A549 (cell line): ENCODE measurements around the gene VGLL3. TPM values are rescaled to one million over a fixed set of nuclear protein-coding genes. Genes with fewer than 3 reads are reported as not detected.
"Not testable (repeated sequence)": the region's sequence is repeated elsewhere in the genome, so short reads cannot be mapped to it uniquely, and the experiment has no call there.

Experiments
- ATAC-seq, 2 experiments: fragments of 200-7000 bp in 1 of 2; fragments of >200 bp in 1 of 2; cut with Nextera tagmentation in 1 of 2; cut with Tn5 transposase in 1 of 2; 3 replicates each; pipeline versions ENCODE4 v1.8.0 to v1.9.1; 2018 to 2020; ENCODE audit warnings: mild to moderate bottlenecking in 1 of 2, moderate library complexity in 1 of 2
- CTCF ChIA-PET: fragments of 300-600 bp; sonication (Branson Sonifier 250); formaldehyde crosslinking; extraction: SDS; loops from one replicate; lab custom pipeline; 2021; ENCODE audit warnings: antibody characterized with exemption, inconsistent platforms; lab: Yijun Ruan, JAX
- POLR2A ChIA-PET: fragments of 350-600 bp; formaldehyde crosslinking; extraction: SDS; loops from one replicate; lab custom pipeline; 2021; ENCODE audit warnings: antibody characterized with exemption, inconsistent platforms; lab: Yijun Ruan, JAX
- DNase-seq, 2 experiments: peaks; one replicate each; pipeline versions ENCODE4 v3.0.0 to v3.0.0-alpha.2; 2011 to 2016; ENCODE audit warnings: low read depth in 1 of 2, low spot score in 1 of 2
- FAIRE-seq: peaks from 2 replicates; lab custom pipeline; 2011; peaks lifted over from hg19 to GRCh38; lab: Jason Lieb, UNC
- H3K27ac ChIP-seq, 2 experiments: fragments of >200 bp; sonication (Bioruptor Twin); formaldehyde crosslinking; 3 replicates each; pipeline ENCODE4 v1.5.1; 2016 to 2017
- H3K4me1 ChIP-seq: fragments of >200 bp; sonication (Bioruptor Twin); formaldehyde crosslinking; 3 replicates; pipeline ENCODE4 v1.6.1; 2016
- H3K4me2 ChIP-seq: fragments of >200 bp; sonication (Bioruptor Twin); formaldehyde crosslinking; 3 replicates; pipeline ENCODE4 v1.6.1; 2016
- H3K4me3 ChIP-seq: fragments of >200 bp; sonication (Bioruptor Twin); formaldehyde crosslinking; 3 replicates; pipeline ENCODE4 v1.5.1; 2016
- H3K9me3 ChIP-seq: fragments of >200 bp; sonication (Bioruptor Twin); formaldehyde crosslinking; 3 replicates; pipeline ENCODE4 v1.6.1; 2016
- BCL3 ChIP-seq: fragments of >200 bp; sonication (Bioruptor Twin); formaldehyde crosslinking; IDR thresholded peaks from 3 replicates; pipeline ENCODE4 v1.6.1; 2016
- BHLHE40 ChIP-seq: IDR thresholded peaks from 2 replicates; pipeline ENCODE4 v1.6.1; 2012; ENCODE audit warnings: low read depth, low read length, inconsistent platforms
- CBX2 ChIP-seq: fragments of 200-600 bp; sonication (generic); IDR thresholded peaks from 2 replicates; pipeline ENCODE4 v1.6.1; 2016; ENCODE audit warnings: low read depth, mild to moderate bottlenecking, borderline replicate concordance
- CEBPB ChIP-seq, 2 experiments: fragments of >200 bp in 1 of 2; sonication (Bioruptor Twin) in 1 of 2; formaldehyde crosslinking in 1 of 2; IDR thresholded peaks; 2 replicates each; pipeline ENCODE4 v1.6.1; 2012 to 2016
- CHD4 ChIP-seq: fragments of 200-600 bp; sonication (generic); IDR thresholded peaks from 2 replicates; pipeline ENCODE4 v1.6.1; 2016; ENCODE audit warnings: antibody characterized with exemption, mild to moderate bottlenecking, borderline replicate concordance
- E2F6 ChIP-seq: IDR thresholded peaks from 2 replicates; pipeline ENCODE4 v1.6.1; 2012; ENCODE audit warnings: low read depth, borderline replicate concordance
- EP300 ChIP-seq, 2 experiments: fragments of >200 bp; sonication (Bioruptor Twin); formaldehyde crosslinking; IDR thresholded peaks; 2 replicates in 1 of 2; 3 replicates in 1 of 2; pipeline ENCODE4 v1.6.1; 2016 to 2017
- FOXS1 ChIP-seq: fragments of 250-450 bp; sonication (Bioruptor Pico); IDR thresholded peaks from 2 replicates; pipeline ENCODE4 v1.5.0; 2020; ENCODE audit warnings: mild to moderate bottlenecking, moderate library complexity
- HDAC2 ChIP-seq: fragments of 200-600 bp; sonication (generic); IDR thresholded peaks from 2 replicates; pipeline ENCODE4 v1.6.1; 2016
- JUNB ChIP-seq: fragments of >200 bp; sonication (Bioruptor Twin); formaldehyde crosslinking; IDR thresholded peaks from 2 replicates; pipeline ENCODE4 v1.6.1; 2016
- KDM5A ChIP-seq: fragments of 200-600 bp; sonication (generic); IDR thresholded peaks from 2 replicates; pipeline ENCODE4 v1.6.1; 2016; ENCODE audit warnings: antibody characterized with exemption, mild to moderate bottlenecking
- MYC ChIP-seq: IDR thresholded peaks from 2 replicates; pipeline ENCODE4 v1.6.1; 2012; ENCODE audit warnings: mild to moderate bottlenecking, inconsistent platforms, low read length, improper control_type of control experiment, borderline replicate concordance
- NFE2L2 ChIP-seq: fragments of 150-350 bp; conservative IDR thresholded peaks from 2 replicates; pipeline ENCODE4 v1.6.1; 2014; ENCODE audit warnings: low read length
- PHF8 ChIP-seq: fragments of 200-600 bp; sonication (generic); IDR thresholded peaks from 2 replicates; pipeline ENCODE4 v1.6.1; 2016; ENCODE audit warnings: low read depth, mild to moderate bottlenecking, antibody characterized with exemption, moderate library complexity, borderline replicate concordance
- TP53 ChIP-seq: fragments of 250-450 bp; sonication (Bioruptor Pico); IDR thresholded peaks from 2 replicates; pipeline ENCODE4 v1.5.0; 2021; ENCODE audit warnings: mild to moderate bottlenecking, moderate library complexity
- ZNF302 ChIP-seq: fragments of 250-450 bp; sonication (Bioruptor Pico); IDR thresholded peaks from 2 replicates; pipeline ENCODE4 v1.9.0; 2021; ENCODE audit warnings: inconsistent platforms, mild to moderate bottlenecking, moderate library complexity
- WGBS: methylation state at CpG from one replicate; pipeline ENCODE4 v1.1.6; 2017; ENCODE audit errors: missing lambda C conversion rate; 5-methylcytosine and 5-hydroxymethylcytosine counted together
- polyA plus RNA-seq, 4 experiments: library from polyadenylated mRNA; depleted of rRNA in 3 of 4; stranded (reverse); fragments of >200 nt; fragmentation: RNase III in 1 of 4; extraction: RNeasy Plus Mini Kit Qiagen cat#74134 plus additional on column Dnase treatment in 1 of 4; gene quantifications; 2 replicates in 3 of 4; 3 replicates in 1 of 4; pipeline ENCODE4 v1.2.3, GENCODE V29; 2011 to 2017
- TF ChIP-seq, protein P1 (sequence below): IDR thresholded peaks from 2 replicates; pipeline ENCODE4 v1.6.1; 2012
- TF ChIP-seq, protein P2 (sequence below): fragments of 200-600 bp; sonication (generic); IDR thresholded peaks from 2 replicates; pipeline ENCODE4 v1.6.1; 2016; ENCODE audit warnings: antibody characterized with exemption, mild to moderate bottlenecking, moderate library complexity

The VGLL3 gene
- polyA plus RNA-seq, 2 of the 4 experiments (the other 2 are of a cell fraction) = 4.3 to 13.0 TPM

DNA sequence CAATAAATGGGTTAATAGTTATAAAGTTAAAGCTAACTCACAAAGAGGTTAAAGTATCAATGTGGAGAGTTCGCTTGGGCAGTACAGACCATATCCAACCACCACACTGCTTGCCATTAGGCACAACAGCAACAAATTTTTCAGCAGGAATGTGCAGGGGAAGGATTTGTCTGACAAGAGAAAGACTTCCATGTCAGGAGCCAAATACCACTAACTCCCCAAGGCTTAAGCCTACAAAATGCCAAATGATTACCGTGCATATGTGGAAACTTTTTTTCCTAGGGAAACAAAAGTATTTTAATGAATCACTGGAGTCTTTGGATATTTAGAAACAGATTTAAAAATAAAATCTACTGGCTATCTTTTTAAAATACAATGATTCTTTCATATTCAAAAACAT, 8.1 kb downstream of the VGLL3 start (continued):
- TF ChIP-seq KDM5A = no peak
- no peak for TF ChIP-seq PHF8
- no peak for TF ChIP-seq TP53 (CRISPR knock-in tag)
- no peak for TF ChIP-seq MYC

- WGBS = 89% methylated on average over 6 of the region's 6 CpGs
- H3K9me3 ChIP-seq = no peaks in the 10 kb centered on the region
- DNase-seq = no peak
- TF ChIP-seq CEBPB (IDR thresholded peaks at IDR 0.05) = 0 out of 4 replicates have a peak, but pooled peaks of 1 of the 2 experiments have one; percentile 13
- no peak for TF ChIP-seq EP300 (IDR thresholded peaks at IDR 0.05)
- TF ChIP-seq, all 56 proteins: peak for 1
- Histone ChIP-seq H3K4me3 (no peak overlapping the region), H3K4me2 (no peak overlapping the region), H3K4me1 (peaks cover 15% of the 10 kb centered on the region; the same call in 2 of the 3 replicates), H3K27ac (no peak overlapping the region)
- FAIRE-seq = no peak
- CTCF ChIA-PET = interaction anchor here (1.1 kb wide), 1 partner anchor 105 kb away, joined by 4 read pairs; no protein-coding TSS in a partner anchor
- ATAC-seq = no peak
- POLR2A ChIA-PET = interaction anchor here (1.0 kb wide), 1 partner anchor 12 kb away, joined by 3 read pairs; the partner anchor contains the start of gene VGLL3
These were observed 12.8 kb downstream of the VGLL3 start for GRCh38 chr3:86978111-86978551.

DNA sequence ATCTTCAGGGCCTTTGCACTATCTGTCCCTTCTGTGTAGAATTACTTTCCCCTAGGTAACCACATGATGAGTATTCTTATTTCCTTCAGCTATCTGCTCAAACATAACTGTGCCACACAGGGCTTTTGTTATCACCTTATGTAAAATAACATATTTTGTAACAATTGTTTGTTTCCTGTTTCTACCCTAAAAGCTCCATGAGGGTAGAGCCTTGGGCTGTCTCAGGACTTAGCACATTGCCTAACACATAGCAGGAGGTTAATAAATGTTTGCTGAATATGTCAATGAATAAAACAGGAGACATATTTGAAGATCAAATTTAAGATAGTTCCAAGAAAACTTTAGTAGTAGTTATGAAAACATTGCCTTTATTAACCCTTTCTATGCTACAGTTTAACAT, 14.7 kb downstream of the VGLL3 start:
- Histone ChIP-seq H3K9me3 (no peaks in the 10 kb centered on the region), H3K27ac (no peak overlapping the region), H3K4me1 (peaks cover 8% of the 10 kb centered on the region; the same call in 2 of the 3 replicates), H3K4me3 (no peak overlapping the region), H3K4me2 (no peak overlapping the region)
- DNase-seq (no peak), ATAC-seq (no peak), FAIRE-seq (no peak)
- ChIA-PET CTCF (interaction anchor here (0.6 to 1.3 kb wide), 4 partner anchors 9 to 1039 kb away, joined by 3 to 4 read pairs (median 4); no protein-coding TSS in a partner anchor), POLR2A (no interaction called here)
- TF ChIP-seq, protein P1, sequence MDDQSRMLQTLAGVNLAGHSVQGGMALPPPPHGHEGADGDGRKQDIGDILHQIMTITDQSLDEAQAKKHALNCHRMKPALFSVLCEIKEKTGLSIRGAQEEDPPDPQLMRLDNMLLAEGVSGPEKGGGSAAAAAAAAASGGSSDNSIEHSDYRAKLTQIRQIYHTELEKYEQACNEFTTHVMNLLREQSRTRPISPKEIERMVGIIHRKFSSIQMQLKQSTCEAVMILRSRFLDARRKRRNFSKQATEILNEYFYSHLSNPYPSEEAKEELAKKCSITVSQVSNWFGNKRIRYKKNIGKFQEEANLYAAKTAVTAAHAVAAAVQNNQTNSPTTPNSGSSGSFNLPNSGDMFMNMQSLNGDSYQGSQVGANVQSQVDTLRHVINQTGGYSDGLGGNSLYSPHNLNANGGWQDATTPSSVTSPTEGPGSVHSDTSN = no peak
- no peak for TF ChIP-seq CBX2
- TF ChIP-seq JUNB = no peak
- no peak for TF ChIP-seq ZNF302 (CRISPR knock-in tag)
- TF ChIP-seq, protein P2, sequence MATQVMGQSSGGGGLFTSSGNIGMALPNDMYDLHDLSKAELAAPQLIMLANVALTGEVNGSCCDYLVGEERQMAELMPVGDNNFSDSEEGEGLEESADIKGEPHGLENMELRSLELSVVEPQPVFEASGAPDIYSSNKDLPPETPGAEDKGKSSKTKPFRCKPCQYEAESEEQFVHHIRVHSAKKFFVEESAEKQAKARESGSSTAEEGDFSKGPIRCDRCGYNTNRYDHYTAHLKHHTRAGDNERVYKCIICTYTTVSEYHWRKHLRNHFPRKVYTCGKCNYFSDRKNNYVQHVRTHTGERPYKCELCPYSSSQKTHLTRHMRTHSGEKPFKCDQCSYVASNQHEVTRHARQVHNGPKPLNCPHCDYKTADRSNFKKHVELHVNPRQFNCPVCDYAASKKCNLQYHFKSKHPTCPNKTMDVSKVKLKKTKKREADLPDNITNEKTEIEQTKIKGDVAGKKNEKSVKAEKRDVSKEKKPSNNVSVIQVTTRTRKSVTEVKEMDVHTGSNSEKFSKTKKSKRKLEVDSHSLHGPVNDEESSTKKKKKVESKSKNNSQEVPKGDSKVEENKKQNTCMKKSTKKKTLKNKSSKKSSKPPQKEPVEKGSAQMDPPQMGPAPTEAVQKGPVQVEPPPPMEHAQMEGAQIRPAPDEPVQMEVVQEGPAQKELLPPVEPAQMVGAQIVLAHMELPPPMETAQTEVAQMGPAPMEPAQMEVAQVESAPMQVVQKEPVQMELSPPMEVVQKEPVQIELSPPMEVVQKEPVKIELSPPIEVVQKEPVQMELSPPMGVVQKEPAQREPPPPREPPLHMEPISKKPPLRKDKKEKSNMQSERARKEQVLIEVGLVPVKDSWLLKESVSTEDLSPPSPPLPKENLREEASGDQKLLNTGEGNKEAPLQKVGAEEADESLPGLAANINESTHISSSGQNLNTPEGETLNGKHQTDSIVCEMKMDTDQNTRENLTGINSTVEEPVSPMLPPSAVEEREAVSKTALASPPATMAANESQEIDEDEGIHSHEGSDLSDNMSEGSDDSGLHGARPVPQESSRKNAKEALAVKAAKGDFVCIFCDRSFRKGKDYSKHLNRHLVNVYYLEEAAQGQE = no peak
- no peak for TF ChIP-seq NFE2L2
- no peak for TF ChIP-seq HDAC2
- TF ChIP-seq BHLHE40 = no peak
- no peak for TF ChIP-seq CHD4
- TF ChIP-seq KDM5A = no peak
- no peak for TF ChIP-seq E2F6
- no peak for TF ChIP-seq BCL3
- no peak for TF ChIP-seq TP53 (CRISPR knock-in tag)
- TF ChIP-seq FOXS1 (CRISPR knock-in tag) = no peak

DNA sequence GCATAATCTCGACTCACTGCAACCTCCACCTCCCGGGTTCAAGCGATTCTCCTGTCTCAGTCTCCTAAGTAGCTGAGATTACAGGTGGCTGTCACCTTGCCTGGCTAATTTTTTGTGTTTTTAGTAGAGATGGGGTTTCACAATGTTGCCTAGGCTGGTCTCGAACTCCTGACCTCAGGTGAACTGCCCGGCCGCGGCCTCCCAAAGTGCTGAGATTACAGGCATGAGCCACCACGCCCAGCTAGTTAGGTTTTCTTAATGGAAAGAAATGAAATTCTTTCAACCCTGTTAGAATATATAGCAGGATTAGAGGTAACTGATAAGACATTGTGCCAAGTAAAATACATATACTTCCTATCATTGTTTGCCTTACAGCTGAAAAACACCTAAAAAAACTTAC, 16.8 kb downstream of the VGLL3 start:
- 96% methylated on average over 8 of the region's 8 CpGs for WGBS
- DNase-seq, H3K4me2 ChIP-seq, FAIRE-seq, ATAC-seq, H3K4me1 ChIP-seq, H3K4me3 ChIP-seq, H3K9me3 ChIP-seq: not testable (repeated sequence)
- ChIA-PET CTCF (interaction anchor here (1.5 to 1.8 kb wide), 3 partner anchors 11 to 109 kb away, joined by 4 to 7 read pairs (median 4); partner anchors contain the start of gene VGLL3), POLR2A (interaction anchor here (0.9 kb wide), 1 partner anchor 15 kb away, joined by 3 read pairs; no protein-coding TSS in a partner anchor)
- peak overlapping the region in 1 of 2 experiments; percentile 48; a peak in 1 of 6 replicates for H3K27ac ChIP-seq
